A549 (cell line): Measurements from ENCODE around the gene KCNH3.

ENCODE experiments used
- CEBPB ChIP-seq, 2 experiments: fragments of >200 bp in 1 of 2; sonication (Bioruptor Twin) in 1 of 2; formaldehyde crosslinking in 1 of 2; IDR thresholded peaks; 2 replicates each; pipeline ENCODE4 v1.6.1; 2012 to 2016
- CTCF ChIP-seq: fragments of >200 bp; sonication (Bioruptor Twin); formaldehyde crosslinking; IDR thresholded peaks from 3 replicates; pipeline ENCODE4 v1.5.1; 2016
- HES2 ChIP-seq: fragments of >200 bp; sonication (Bioruptor Twin); formaldehyde crosslinking; IDR thresholded peaks from 2 replicates; pipeline ENCODE4 v1.6.1; 2016
- HOXA7 ChIP-seq: fragments of 250-450 bp; sonication (Bioruptor Pico); IDR thresholded peaks from 2 replicates; pipeline ENCODE4 v1.5.0; 2020; ENCODE audit warnings: mild to moderate bottlenecking, moderate library complexity
- MYC ChIP-seq: IDR thresholded peaks from 2 replicates; pipeline ENCODE4 v1.6.1; 2012; ENCODE audit warnings: mild to moderate bottlenecking, inconsistent platforms, low read length, improper control_type of control experiment, borderline replicate concordance
- PHF8 ChIP-seq: fragments of 200-600 bp; sonication (generic); IDR thresholded peaks from 2 replicates; pipeline ENCODE4 v1.6.1; 2016; ENCODE audit warnings: low read depth, mild to moderate bottlenecking, antibody characterized with exemption, moderate library complexity, borderline replicate concordance
- RCOR1 ChIP-seq: fragments of 150-350 bp; IDR thresholded peaks from 2 replicates; pipeline ENCODE4 v1.6.1; 2014; ENCODE audit warnings: antibody characterized with exemption, low read length, low read depth

- TF ChIP-seq CTCF, result no peak
- TF ChIP-seq MYC, result no peak
- no peak for TF ChIP-seq HOXA7
- TF ChIP-seq CEBPB (IDR thresholded peaks at IDR 0.05), result no peak
- TF ChIP-seq PHF8, result no peak
- no peak for TF ChIP-seq RCOR1
- TF ChIP-seq HES2, result no peak
These were observed 66.0 kb downstream of the KCNH3 start for GRCh38 chr12:49604856-49605255.
